CD4-positive, alpha-beta memory T cell (primary cell): ENCODE results near the gene LTBP4. TPM values are rescaled to one million over a fixed set of nuclear protein-coding genes. Genes with fewer than 3 reads are reported as not detected.

Source experiments
- CTCF ChIA-PET: fragments of 350-600 bp; sonication (Branson Sonifier 250); formaldehyde crosslinking; loops from one replicate; lab custom pipeline; 2021; ENCODE audit warnings: inconsistent platforms; ENCODE audit not compliant: partially characterized antibody; lab: Charles Lee
- POLR2A ChIA-PET: fragments of 350-600 bp; sonication (Branson Sonifier 250); formaldehyde crosslinking; loops from one replicate; lab custom pipeline; 2021; ENCODE audit not compliant: partially characterized antibody; lab: Charles Lee
- DNase-seq, 5 donors: peaks; one replicate each; pipeline versions ENCODE4 v3.0.0 to v3.0.0-alpha.2; 2020 to 2022; ENCODE audit warnings: mixed read lengths in 1 of 5
- H3K27ac ChIP-seq: one replicate; pipeline ENCODE4 v1.7.0; 2013; ENCODE audit warnings: low read depth, low read length
- H3K27me3 ChIP-seq: 2 replicates; pipeline ENCODE4 v1.7.0; 2013; ENCODE audit warnings: mild to moderate bottlenecking, low read length, moderate library complexity; ENCODE audit not compliant: insufficient read depth
- H3K36me3 ChIP-seq: 2 replicates; pipeline ENCODE4 v1.7.0; 2013; ENCODE audit warnings: mild to moderate bottlenecking, low read length, moderate library complexity; ENCODE audit not compliant: insufficient read depth
- H3K4me1 ChIP-seq: 2 replicates; pipeline ENCODE4 v1.7.0; 2013; ENCODE audit warnings: mild to moderate bottlenecking, low read length, moderate library complexity; ENCODE audit not compliant: insufficient read depth
- H3K4me3 ChIP-seq, 2 donors: one replicate each; pipeline ENCODE4 v1.7.0; 2013; ENCODE audit warnings: low read length in 2 of 2, mild to moderate bottlenecking in 1 of 2
- H3K9me3 ChIP-seq, 2 donors: one replicate each; pipeline ENCODE4 v1.7.0; 2013; ENCODE audit warnings: low read length in 2 of 2, control low read depth in 1 of 2; ENCODE audit not compliant: control insufficient read depth in 1 of 2
- H3K27ac Mint-ChIP-seq, 7 donors: one replicate each; pipeline ENCODE4 v1.8.0; 2020 to 2021; ENCODE audit warnings: mixed read lengths in 7 of 7, mild to moderate bottlenecking in 6 of 7, inconsistent platforms in 3 of 7, moderate library complexity in 3 of 7
- H3K27me3 Mint-ChIP-seq, 2 donors: one replicate each; pipeline ENCODE4 v1.8.0; 2020 to 2021; ENCODE audit warnings: mixed read lengths in 2 of 2
- H3K36me3 Mint-ChIP-seq, 2 donors: one replicate each; pipeline ENCODE4 v1.8.0; 2020 to 2021; ENCODE audit warnings: mixed read lengths in 2 of 2, inconsistent platforms in 1 of 2, mild to moderate bottlenecking in 1 of 2
- H3K4me1 Mint-ChIP-seq, 4 donors: one replicate each; pipeline ENCODE4 v1.8.0; 2020 to 2021; ENCODE audit warnings: mixed read lengths in 4 of 4, mild to moderate bottlenecking in 1 of 4
- H3K4me3 Mint-ChIP-seq, 8 donors: one replicate each; pipeline ENCODE4 v1.8.0; 2020 to 2021; ENCODE audit warnings: mixed read lengths in 8 of 8, mild to moderate bottlenecking in 7 of 8, moderate library complexity in 6 of 8, inconsistent platforms in 3 of 8
- H3K9me3 Mint-ChIP-seq, 8 donors: one replicate each; pipeline ENCODE4 v1.8.0; 2020 to 2021; ENCODE audit warnings: mixed read lengths in 8 of 8, mild to moderate bottlenecking in 5 of 8, inconsistent platforms in 3 of 8, moderate library complexity in 1 of 8
- intact Hi-C: fragments of 100-400 bp; cut with micrococcal nuclease; formaldehyde crosslinking; loops from one replicate; pipeline ENCODE4 v1.15.1; 2023
- polyA plus RNA-seq, 2 donors: library from polyadenylated mRNA; unstranded; fragments of 300-500 nt; fragmentation: Illumina TruSeq; gene quantifications; one replicate each; pipeline ENCODE4 v1.2.3, GENCODE V29; 2021
- total RNA-seq, 2 experiments: library from RNA; stranded (reverse); gene quantifications; one replicate each; pipeline ENCODE4 v1.2.3, GENCODE V29; 2021

LTBP4 gene
- total and polyA plus RNA-seq, 4 experiments from 2014 or later, result 26.0 to 158 (median 103) TPM

DNA sequence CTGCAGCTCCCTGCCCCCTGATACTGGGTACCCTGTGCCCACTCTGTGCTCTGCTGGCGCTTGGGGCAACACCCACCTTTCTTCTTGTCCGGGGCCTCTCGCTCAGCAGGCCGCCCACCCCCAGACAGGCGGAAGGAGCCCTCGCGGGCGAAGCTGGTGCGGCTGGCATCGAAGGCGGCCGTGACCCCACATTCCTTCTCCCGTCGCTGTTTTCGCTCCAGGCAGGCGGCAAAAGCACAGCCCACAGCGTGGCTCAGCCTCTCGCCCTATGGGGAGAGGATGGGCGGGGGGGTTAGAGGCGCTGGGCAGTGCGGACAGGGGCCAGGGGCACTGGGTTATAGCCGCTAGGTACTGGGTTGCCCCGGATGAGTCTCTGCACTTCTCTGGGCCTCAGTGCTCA, 76.0 kb downstream of the LTBP4 start:
- Histone ChIP-seq H3K27ac (no peak overlapping the region), H3K4me3 (no peak overlapping the region), H3K9me3 (no peaks in the 10 kb centered on the region), H3K36me3 (no peaks in the 10 kb centered on the region), H3K4me1 (no peaks in the 10 kb centered on the region), H3K27me3 (no peaks in the 10 kb centered on the region)
- intact Hi-C loops, result no loop called here
- H3K36me3 Mint-ChIP-seq, result peaks cover 10 to 21% of the 10 kb centered on the region in 2 donors
- no peak overlapping the region for H3K27ac Mint-ChIP-seq
- H3K9me3 Mint-ChIP-seq, result no peaks in the 10 kb centered on the region
- H3K4me1 Mint-ChIP-seq, result peaks cover 0 to 1% (median 0%) of the 10 kb centered on the region in 4 donors
- no peak for DNase-seq
- ChIA-PET CTCF (interaction anchor here (0.6 kb wide), 1 partner anchor 673 kb away, joined by 3 read pairs; no protein-coding TSS in a partner anchor), POLR2A (no interaction called here)
- H3K4me3 Mint-ChIP-seq, result no peak overlapping the region
- no peaks in the 10 kb centered on the region for H3K27me3 Mint-ChIP-seq

Other genes starting within 250 kb of the LTBP4 start
- not detected for gene HIPK4, start 211.2 kb upstream of the LTBP4 start, total RNA-seq
- gene HIPK4, start 211.2 kb upstream of the LTBP4 start, polyA plus RNA-seq, result not detected
- 1 to 10 TPM; 3.3 to 3.4 TPM for gene PRX, start 188.0 kb upstream of the LTBP4 start, total RNA-seq
- gene PRX, start 188.0 kb upstream of the LTBP4 start, polyA plus RNA-seq, result under 1 TPM in 1 of 2 donors, not detected in 1; 0.23 TPM
- 10 to 100 TPM; 10.6 to 11.3 TPM for gene SERTAD1, start 175.4 kb upstream of the LTBP4 start, total RNA-seq
- 10 to 100 TPM in 1 of 2 donors, 1 to 10 TPM in 1; 5.4 to 10.7 TPM for gene SERTAD1, start 175.4 kb upstream of the LTBP4 start, polyA plus RNA-seq
- 10 to 100 TPM; 17.8 to 19.4 TPM for gene SERTAD3, start 157.0 kb upstream of the LTBP4 start, total RNA-seq
- 10 to 100 TPM in 1 of 2 donors, 1 to 10 TPM in 1; 9.4 to 11.4 TPM for gene SERTAD3, start 157.0 kb upstream of the LTBP4 start, polyA plus RNA-seq
- gene BLVRB, start 135.6 kb upstream of the LTBP4 start, total RNA-seq, result 10 to 100 TPM; 12.3 to 16.3 TPM
- gene BLVRB, start 135.6 kb upstream of the LTBP4 start, polyA plus RNA-seq, result 10 to 100 TPM; 25.4 to 34.6 TPM
- under 1 TPM; 0.17 to 0.30 TPM for gene SPTBN4, start 134.4 kb upstream of the LTBP4 start, total RNA-seq
- gene SPTBN4, start 134.4 kb upstream of the LTBP4 start, polyA plus RNA-seq, result under 1 TPM in 1 of 2 donors, not detected in 1; 0.02 TPM
- gene SHKBP1, start 24.5 kb upstream of the LTBP4 start, total RNA-seq, result 100 to 1,000 TPM; 167 to 170 TPM
- gene SHKBP1, start 24.5 kb upstream of the LTBP4 start, polyA plus RNA-seq, result 100 to 1,000 TPM; 137 to 155 TPM
- gene NUMBL, start 89.3 kb downstream of the LTBP4 start, total RNA-seq, result 10 to 100 TPM; 15.8 to 20.2 TPM
- gene NUMBL, start 89.3 kb downstream of the LTBP4 start, polyA plus RNA-seq, result 1 to 10 TPM in 1 of 2 donors, under 1 TPM in 1; 0.35 to 1.6 TPM
- 10 to 100 TPM; 48.0 to 54.7 TPM for gene COQ8B, start 115.5 kb downstream of the LTBP4 start, total RNA-seq
- gene COQ8B, start 115.5 kb downstream of the LTBP4 start, polyA plus RNA-seq, result 10 to 100 TPM; 20.2 to 20.4 TPM
- gene ITPKC, start 115.7 kb downstream of the LTBP4 start, total RNA-seq, result 10 to 100 TPM in 1 of 2 experiments, 1 to 10 TPM in 1; 8.1 to 10.2 TPM
- 1 to 10 TPM; 1.9 to 7.2 TPM for gene ITPKC, start 115.7 kb downstream of the LTBP4 start, polyA plus RNA-seq
- gene ACTMAP, start 149.1 kb downstream of the LTBP4 start, total RNA-seq, result 1 to 10 TPM; 5.2 to 5.5 TPM
- 1 to 10 TPM in 1 of 2 donors, under 1 TPM in 1; 0.26 to 2.8 TPM for gene ACTMAP, start 149.1 kb downstream of the LTBP4 start, polyA plus RNA-seq
- gene SNRPA, start 149.8 kb downstream of the LTBP4 start, total RNA-seq, result 10 to 100 TPM; 93.3 to 95.7 TPM
- gene SNRPA, start 149.8 kb downstream of the LTBP4 start, polyA plus RNA-seq, result 10 to 100 TPM; 48.8 to 63.9 TPM
- gene MIA, start 174.2 kb downstream of the LTBP4 start, total RNA-seq, result 10 to 100 TPM; 11.2 to 11.4 TPM
- not detected for gene MIA, start 174.2 kb downstream of the LTBP4 start, polyA plus RNA-seq
- 10 to 100 TPM; 53.5 to 55.0 TPM for gene RAB4B, start 176.9 kb downstream of the LTBP4 start, total RNA-seq
- gene RAB4B, start 176.9 kb downstream of the LTBP4 start, polyA plus RNA-seq, result 10 to 100 TPM; 67.3 to 69.8 TPM
- gene EGLN2, start 197.8 kb downstream of the LTBP4 start, total RNA-seq, result 100 to 1,000 TPM; 203 to 219 TPM
- gene EGLN2, start 197.8 kb downstream of the LTBP4 start, polyA plus RNA-seq, result 100 to 1,000 TPM; 141 to 207 TPM
- under 1 TPM in 1 of 2 experiments, not detected in 1; 0.23 TPM for gene CYP2A6, start 249.1 kb downstream of the LTBP4 start, total RNA-seq
- gene CYP2A6, start 249.1 kb downstream of the LTBP4 start, polyA plus RNA-seq, result not detected